AG09309 (cell line): Measurements from ENCODE around the gene ITPA.

Experiments used
- DNase-seq: peaks from one replicate; pipeline ENCODE4 v3.0.0-alpha.2; 2010; ENCODE audit warnings: low read depth
- H3K4me3 ChIP-seq: 2 replicates; pipeline ENCODE4 v1.5.1; 2011; ENCODE audit warnings: mild to moderate bottlenecking, low read depth, low read length, moderate library complexity; ENCODE audit not compliant: control insufficient read depth
- TF ChIP-seq, protein P1 (sequence below): IDR thresholded peaks from 2 replicates; pipeline ENCODE4 v1.5.1; 2011; ENCODE audit warnings: mild to moderate bottlenecking, low read depth, low read length, inconsistent platforms; ENCODE audit not compliant: insufficient read depth, control insufficient read depth; ENCODE audit errors: missing control alignments

Gene ITPA

DNA sequence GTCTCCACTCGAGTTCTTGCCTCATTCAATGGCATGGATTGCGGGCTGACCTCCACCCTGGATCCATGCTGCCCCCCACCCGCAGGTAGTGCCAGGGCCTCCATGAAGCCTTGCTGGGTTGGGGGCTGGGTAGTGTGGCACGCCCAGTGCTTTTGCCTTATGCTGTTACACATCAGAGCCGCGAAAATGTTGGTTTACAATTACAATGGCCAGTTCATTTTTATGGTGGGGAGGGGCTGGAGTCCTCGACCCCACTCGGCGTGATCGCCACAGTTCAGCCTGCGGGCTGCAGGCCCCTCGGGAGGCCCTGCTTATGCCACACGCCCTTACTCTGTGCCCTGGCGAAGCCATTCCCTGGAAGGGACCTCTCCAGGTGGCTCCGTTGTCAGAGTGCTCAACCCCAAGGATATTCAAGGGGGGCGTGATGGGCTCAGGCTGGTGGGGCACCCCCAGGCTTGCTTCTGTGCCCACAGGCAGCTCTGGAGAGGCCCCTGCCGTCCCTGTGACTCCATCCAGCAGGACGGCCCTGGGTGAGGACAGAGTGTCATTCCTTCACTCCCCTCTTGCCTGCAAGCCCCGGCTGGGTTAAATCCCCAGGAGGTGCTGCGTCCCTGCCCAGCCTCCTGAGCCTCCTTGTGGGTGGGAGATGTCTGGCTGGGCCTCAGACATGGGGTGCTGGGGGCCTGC lies 14.8 kb downstream of the ITPA start:
- TF ChIP-seq, protein P1, sequence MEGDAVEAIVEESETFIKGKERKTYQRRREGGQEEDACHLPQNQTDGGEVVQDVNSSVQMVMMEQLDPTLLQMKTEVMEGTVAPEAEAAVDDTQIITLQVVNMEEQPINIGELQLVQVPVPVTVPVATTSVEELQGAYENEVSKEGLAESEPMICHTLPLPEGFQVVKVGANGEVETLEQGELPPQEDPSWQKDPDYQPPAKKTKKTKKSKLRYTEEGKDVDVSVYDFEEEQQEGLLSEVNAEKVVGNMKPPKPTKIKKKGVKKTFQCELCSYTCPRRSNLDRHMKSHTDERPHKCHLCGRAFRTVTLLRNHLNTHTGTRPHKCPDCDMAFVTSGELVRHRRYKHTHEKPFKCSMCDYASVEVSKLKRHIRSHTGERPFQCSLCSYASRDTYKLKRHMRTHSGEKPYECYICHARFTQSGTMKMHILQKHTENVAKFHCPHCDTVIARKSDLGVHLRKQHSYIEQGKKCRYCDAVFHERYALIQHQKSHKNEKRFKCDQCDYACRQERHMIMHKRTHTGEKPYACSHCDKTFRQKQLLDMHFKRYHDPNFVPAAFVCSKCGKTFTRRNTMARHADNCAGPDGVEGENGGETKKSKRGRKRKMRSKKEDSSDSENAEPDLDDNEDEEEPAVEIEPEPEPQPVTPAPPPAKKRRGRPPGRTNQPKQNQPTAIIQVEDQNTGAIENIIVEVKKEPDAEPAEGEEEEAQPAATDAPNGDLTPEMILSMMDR = no peak
- H3K4me3 ChIP-seq = no peak overlapping the region

DNA sequence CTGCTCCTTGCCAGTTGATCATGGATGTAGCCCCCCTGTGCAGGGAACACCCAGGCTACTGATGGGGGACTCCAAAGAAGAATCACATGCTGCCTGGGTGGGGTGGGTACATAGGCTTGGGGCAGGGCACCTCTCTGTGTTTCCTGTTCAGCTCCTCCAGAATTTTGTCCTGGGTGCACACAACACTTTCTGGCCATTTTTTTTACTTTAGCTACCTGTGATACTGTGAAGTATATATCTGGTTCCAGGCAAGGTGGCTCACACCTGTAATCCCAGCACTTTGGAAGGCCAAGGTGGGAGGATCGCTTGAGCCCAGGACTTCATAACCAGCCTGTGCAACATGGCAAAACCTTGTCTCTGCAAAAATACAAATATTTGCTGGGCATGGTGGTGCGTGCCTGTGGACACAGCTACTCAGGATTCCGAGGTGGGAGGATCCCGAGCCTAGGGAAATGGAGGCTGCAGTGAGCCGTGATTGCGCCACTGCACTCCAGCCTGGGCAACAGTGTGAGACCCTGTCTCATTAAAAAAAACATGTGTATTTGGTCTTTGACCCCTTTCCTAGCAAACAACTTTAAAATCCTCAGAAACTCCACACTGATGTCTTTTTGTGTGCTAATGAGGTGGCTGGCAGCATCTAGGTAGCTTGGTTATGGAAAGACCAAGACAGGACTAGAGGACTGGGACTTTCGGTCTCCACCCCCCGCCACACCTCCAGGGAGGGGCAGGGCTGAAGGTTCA lies 15.6 kb downstream of the ITPA start:
- no peak overlapping the region for H3K4me3 ChIP-seq
- no peak for DNase-seq
- TF ChIP-seq, protein P1 = no peak

More for the DNA sequence above, 14.8 kb downstream of the ITPA start:
- no peak for DNase-seq

DNA sequence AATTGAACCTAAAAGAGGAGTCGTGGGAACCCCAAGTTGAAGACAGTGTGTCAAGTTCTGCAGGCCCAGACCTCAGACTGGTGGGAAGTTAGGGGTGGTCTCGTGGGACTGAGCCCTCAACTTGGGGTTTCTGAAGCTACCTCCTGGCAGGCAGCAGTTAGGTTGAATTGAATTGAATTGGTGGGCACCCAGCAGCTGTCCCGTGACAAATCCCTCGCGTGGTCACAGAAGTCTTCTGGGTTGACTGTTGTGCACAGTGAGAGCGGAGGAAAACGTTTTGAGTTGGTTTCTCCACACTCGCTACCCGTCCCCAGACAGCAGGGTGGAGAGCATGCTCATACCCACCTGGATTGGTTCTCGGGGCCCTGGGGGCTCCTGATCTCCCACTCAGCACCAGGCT lies 16.8 kb downstream of the ITPA start:
- H3K4me3 ChIP-seq = no peak overlapping the region
- no peak for DNase-seq
- TF ChIP-seq, protein P1 = no peak

DNA sequence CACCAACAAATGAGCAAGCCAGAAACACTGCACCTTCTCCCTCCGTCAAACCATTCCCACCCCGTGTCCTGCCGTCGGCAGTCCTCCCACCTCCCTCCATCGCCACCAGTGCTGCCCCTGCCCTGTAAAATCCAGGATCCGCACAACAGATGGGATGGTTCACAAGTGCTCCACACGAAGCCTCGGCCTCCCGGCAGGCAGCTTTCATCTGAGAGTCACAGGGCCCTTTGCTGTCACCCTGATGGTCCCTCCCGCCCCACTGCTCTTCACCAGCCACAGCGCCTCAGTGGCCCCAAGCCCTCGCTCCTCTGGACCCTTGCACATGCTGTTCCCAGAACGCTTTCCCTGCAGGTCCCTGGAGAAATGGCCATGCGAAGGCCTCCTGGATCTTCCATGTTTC lies 17.6 kb downstream of the ITPA start:
- DNase-seq = no peak
- TF ChIP-seq, protein P1 = no peak
- no peak overlapping the region for H3K4me3 ChIP-seq

DNA sequence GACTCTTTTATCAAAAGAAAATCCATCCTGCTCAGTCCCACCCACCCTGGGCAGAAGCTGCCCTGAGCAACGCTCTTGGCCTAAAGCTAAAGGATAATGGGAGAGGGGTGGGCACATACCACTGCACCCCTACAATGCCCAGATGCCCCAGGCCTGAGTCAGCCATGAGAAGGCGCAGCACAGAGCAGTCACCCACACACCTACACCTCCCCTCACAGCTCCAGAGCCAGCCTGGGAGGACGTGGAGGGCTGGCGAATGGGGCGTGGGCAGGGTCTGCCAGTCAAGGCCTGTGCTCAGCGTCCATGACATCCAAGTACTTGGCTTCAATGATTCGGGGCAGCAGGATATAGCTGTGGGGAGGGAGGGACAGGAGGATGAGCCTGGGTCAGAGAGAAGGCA lies 18.2 kb downstream of the ITPA start:
- TF ChIP-seq, protein P1 = no peak
- no peak overlapping the region for H3K4me3 ChIP-seq
- no peak for DNase-seq

DNA sequence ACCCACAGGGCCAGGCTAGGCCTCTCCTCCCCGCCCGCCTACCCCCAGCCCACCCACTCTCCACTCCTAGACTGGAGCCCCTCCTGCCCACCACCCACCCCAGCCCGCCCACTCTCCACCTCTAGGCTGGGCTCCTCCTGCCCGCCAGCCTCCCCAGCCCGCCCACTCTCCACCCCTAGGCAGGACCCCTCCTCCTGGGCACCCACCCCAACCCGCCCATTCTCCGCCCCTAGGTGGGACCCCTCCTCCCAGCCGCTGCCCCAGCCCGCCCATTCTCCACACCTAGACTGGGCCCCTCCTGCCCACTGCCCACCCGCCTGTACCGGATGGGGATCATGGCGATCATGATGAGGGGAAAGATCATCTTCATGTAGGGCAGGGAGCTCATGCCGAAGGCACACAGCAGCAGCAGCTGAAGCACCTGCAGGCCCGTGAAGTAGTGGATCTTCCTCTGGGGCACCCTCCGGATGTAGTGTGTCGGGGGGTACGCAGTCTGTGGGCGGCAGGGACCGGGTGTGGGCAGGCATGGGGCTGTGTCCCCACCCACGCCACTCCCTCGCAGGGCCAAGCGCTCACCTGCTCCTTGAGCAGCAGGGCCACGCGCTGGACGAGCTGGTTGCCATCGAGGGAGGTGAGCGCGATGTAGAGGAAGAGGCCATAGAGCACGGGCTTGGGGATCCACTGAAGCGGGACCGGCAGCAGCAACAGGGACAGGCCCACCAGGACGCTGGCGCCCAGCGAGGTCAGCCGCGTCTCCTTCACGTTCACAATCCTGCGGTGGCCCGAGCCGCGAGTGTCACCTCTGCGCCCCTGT lies 18.8 kb downstream of the ITPA start:
- TF ChIP-seq, protein P1 = no peak
- no peak for DNase-seq
- no peak overlapping the region for H3K4me3 ChIP-seq
